H1 (cell line): ENCODE data around the gene HACE1. TPM values are rescaled to one million over a fixed set of nuclear protein-coding genes. Genes with fewer than 3 reads are reported as not detected.

Experiments used
- CTCF ChIA-PET: fragments of 300-600 bp; sonication (Branson Sonifier 250); formaldehyde crosslinking; loops from one replicate; lab custom pipeline; 2021; ENCODE audit not compliant: partially characterized antibody; lab: Charles Lee
- POLR2A ChIA-PET: fragments of 300-600 bp; sonication (Branson Sonifier 250); formaldehyde crosslinking; loops from one replicate; lab custom pipeline; 2021; ENCODE audit warnings: inconsistent platforms; ENCODE audit not compliant: partially characterized antibody; lab: Charles Lee
- DNase-seq, 2 experiments: peaks; one replicate each; pipeline versions ENCODE4 v3.0.0 to v3.0.0-alpha.2; 2010 to 2022; ENCODE audit warnings: low spot score in 2 of 2, low read depth in 1 of 2, mixed read lengths in 1 of 2
- FAIRE-seq: peaks from 2 replicates; lab custom pipeline; 2011; peaks lifted over from hg19 to GRCh38; lab: Jason Lieb, UNC
- H2AFZ ChIP-seq: 2 replicates; pipeline ENCODE4 v1.8.1; 2012; ENCODE audit warnings: low read length, inconsistent platforms
- H2AK5ac ChIP-seq: 2 replicates; pipeline ENCODE4 v1.6.1; 2013; ENCODE audit warnings: low read depth, low read length
- H2BK120ac ChIP-seq: replicated peaks from 2 replicates; pipeline ENCODE3; 2013; ENCODE audit warnings: low read depth, low read length, inconsistent platforms
- H2BK12ac ChIP-seq: 2 replicates; pipeline ENCODE4 v1.6.1; 2013; ENCODE audit warnings: low read depth, low read length
- H2BK15ac ChIP-seq: 2 replicates; pipeline ENCODE4 v1.6.1; 2013; ENCODE audit warnings: low read length
- H2BK20ac ChIP-seq: 2 replicates; pipeline ENCODE4 v1.6.1; 2013; ENCODE audit warnings: low read length
- H2BK5ac ChIP-seq: 2 replicates; pipeline ENCODE4 v1.6.1; 2013; ENCODE audit warnings: low read depth, low read length
- H3K14ac ChIP-seq: 2 replicates; pipeline ENCODE4 v1.6.1; 2013; ENCODE audit warnings: inconsistent platforms; ENCODE audit not compliant: insufficient read length
- H3K18ac ChIP-seq: 2 replicates; pipeline ENCODE4 v1.6.1; 2013; ENCODE audit warnings: low read length; ENCODE audit errors: extremely low read depth
- H3K23ac ChIP-seq: 2 replicates; pipeline ENCODE4 v1.6.1; 2013; ENCODE audit warnings: inconsistent platforms; ENCODE audit not compliant: insufficient read length
- H3K23me2 ChIP-seq: 2 replicates; pipeline ENCODE4 v1.6.1; 2013; ENCODE audit warnings: low read depth, low read length
- H3K27ac ChIP-seq: 2 replicates; pipeline ENCODE4 v1.6.1; 2011; ENCODE audit warnings: low read depth, low read length, inconsistent platforms
- H3K27me3 ChIP-seq, 4 experiments: replicated peaks in 1 of 4; 1 replicate in 1 of 4; 2 replicates in 3 of 4; pipeline versions ENCODE4 v1.6.1 to v1.8.1; 2011 to 2013; ENCODE audit warnings: low read length in 3 of 4, mild to moderate bottlenecking in 3 of 4, inconsistent platforms in 2 of 4, mixed read lengths in 2 of 4, moderate library complexity in 1 of 4; ENCODE audit not compliant: control insufficient read depth in 3 of 4, insufficient read depth in 3 of 4; ENCODE audit errors: extremely low read depth in 1 of 4
- H3K36me3 ChIP-seq, 4 experiments: 2 replicates each; pipeline versions ENCODE4 v1.6.1 to v1.8.1; 2011 to 2013; ENCODE audit warnings: mild to moderate bottlenecking in 4 of 4, low read length in 3 of 4, moderate library complexity in 2 of 4, control low read depth in 1 of 4, inconsistent platforms in 1 of 4; ENCODE audit not compliant: insufficient read depth in 4 of 4, control insufficient read depth in 2 of 4
- H3K4ac ChIP-seq: replicated peaks from 2 replicates; pipeline ENCODE3; 2013; ENCODE audit warnings: low read length, low read depth, mixed read lengths, inconsistent platforms; ENCODE audit not compliant: insufficient read length
- H3K4me1 ChIP-seq, 4 experiments: replicated peaks in 1 of 4; 1 replicate in 1 of 4; 2 replicates in 3 of 4; pipeline versions ENCODE4 v1.6.1 to v1.8.1; 2011 to 2013; ENCODE audit warnings: low read length in 3 of 4, inconsistent platforms in 2 of 4, mixed read lengths in 1 of 4; ENCODE audit not compliant: insufficient read depth in 4 of 4, control insufficient read depth in 3 of 4
- H3K4me2 ChIP-seq, 2 experiments: 2 replicates each; pipeline versions ENCODE4 v1.6.1 to v1.8.1; 2011 to 2013; ENCODE audit warnings: low read depth in 2 of 2, low read length in 2 of 2, control low read depth in 1 of 2, inconsistent platforms in 1 of 2, mild to moderate bottlenecking in 1 of 2; ENCODE audit not compliant: insufficient read depth in 1 of 2
- H3K4me3 ChIP-seq, 4 experiments: fragments of 200-600, 300-600 bp in 1 of 4; sonication (generic), shearing (Covaris generic), sonication (Bioruptor Twin) in 1 of 4; 2 replicates each; pipeline versions ENCODE4 v1.5.1 to v1.8.1; 2011 to 2016; ENCODE audit warnings: low read length in 4 of 4, low read depth in 3 of 4, control low read depth in 2 of 4, inconsistent platforms in 2 of 4, mild to moderate bottlenecking in 2 of 4, mixed read lengths in 1 of 4, moderate library complexity in 1 of 4; ENCODE audit not compliant: insufficient read depth in 2 of 4; ENCODE audit errors: extremely low read depth in 1 of 4
- H3K56ac ChIP-seq: replicated peaks from 2 replicates; pipeline ENCODE3; 2013; ENCODE audit warnings: low read depth, mild to moderate bottlenecking, mixed read lengths, low read length, inconsistent platforms; ENCODE audit not compliant: insufficient read length
- H3K79me1 ChIP-seq: 2 replicates; pipeline ENCODE4 v1.6.1; 2013; ENCODE audit warnings: low read depth, low read length, control low read depth
- H3K79me2 ChIP-seq, 2 experiments: 2 replicates each; pipeline versions ENCODE4 v1.6.1 to v1.8.1; 2012 to 2013; ENCODE audit warnings: low read length in 2 of 2, mild to moderate bottlenecking in 2 of 2, inconsistent platforms in 1 of 2; ENCODE audit not compliant: insufficient read depth in 2 of 2, control insufficient read depth in 1 of 2
- H3K9ac ChIP-seq, 4 experiments: replicated peaks in 1 of 4; 1 replicate in 1 of 4; 2 replicates in 3 of 4; pipeline versions ENCODE4 v1.6.1 to v1.8.1; 2011 to 2013; ENCODE audit warnings: low read depth in 3 of 4, low read length in 3 of 4, control low read depth in 2 of 4, mild to moderate bottlenecking in 2 of 4, moderate library complexity in 2 of 4, inconsistent platforms in 1 of 4; ENCODE audit errors: extremely low read depth in 1 of 4
- H3K9me3 ChIP-seq, 2 experiments: 2 replicates each; pipeline versions ENCODE4 v1.6.1 to v1.8.1; 2012 to 2013; ENCODE audit warnings: mild to moderate bottlenecking in 2 of 2, moderate library complexity in 2 of 2, control low read depth in 1 of 2, inconsistent platforms in 1 of 2, low read depth in 1 of 2, low read length in 1 of 2, mixed read lengths in 1 of 2; ENCODE audit not compliant: insufficient read depth in 2 of 2
- H4K20me1 ChIP-seq, 2 experiments: replicated peaks in 1 of 2; 2 replicates each; pipeline versions ENCODE3 to v1.8.1; 2011 to 2013; ENCODE audit warnings: inconsistent platforms in 2 of 2, low read length in 2 of 2, mild to moderate bottlenecking in 1 of 2; ENCODE audit not compliant: insufficient read depth in 2 of 2, control insufficient read depth in 1 of 2
- H4K5ac ChIP-seq: 2 replicates; pipeline ENCODE4 v1.6.1; 2013; ENCODE audit warnings: low read length, low read depth, mixed read lengths, inconsistent platforms; ENCODE audit not compliant: insufficient read length
- H4K8ac ChIP-seq: 2 replicates; pipeline ENCODE4 v1.8.0; 2013; ENCODE audit warnings: mild to moderate bottlenecking, moderate library complexity, low read length, inconsistent platforms; ENCODE audit not compliant: insufficient read depth; ENCODE audit errors: extremely low read depth
- H4K91ac ChIP-seq: replicated peaks from 2 replicates; pipeline ENCODE3; 2013; ENCODE audit warnings: low read length, mixed read lengths, inconsistent platforms; ENCODE audit not compliant: insufficient read length
- BCL11A ChIP-seq, 2 experiments: IDR thresholded peaks; one replicate each; pipeline ENCODE4 v1.6.1; 2011; ENCODE audit warnings: low read depth in 2 of 2, low read length in 2 of 2, mild to moderate bottlenecking in 2 of 2
- CTBP2 ChIP-seq: IDR thresholded peaks from 2 replicates; pipeline ENCODE4 v1.7.0; 2011; ENCODE audit warnings: borderline replicate concordance, mild to moderate bottlenecking, moderate library complexity, mixed read lengths, low read length; ENCODE audit not compliant: insufficient read depth, insufficient read length
- EP300 ChIP-seq, 2 experiments: IDR thresholded peaks; 1 replicate in 1 of 2; 2 replicates in 1 of 2; pipeline ENCODE4 v1.6.1; 2011 to 2012; ENCODE audit warnings: low read depth in 2 of 2, low read length in 2 of 2, mild to moderate bottlenecking in 2 of 2, borderline replicate concordance in 1 of 2, inconsistent platforms in 1 of 2, moderate library complexity in 1 of 2
- SP4 ChIP-seq: IDR thresholded peaks from 2 replicates; pipeline ENCODE4 v1.6.1; 2012; ENCODE audit warnings: low read length, inconsistent platforms
- SUZ12 ChIP-seq: fragments of 200-600 bp; sonication (generic); IDR thresholded peaks from 2 replicates; pipeline ENCODE4 v1.6.1; 2012; ENCODE audit warnings: mild to moderate bottlenecking, inconsistent platforms, low read length, moderate library complexity, mixed read lengths
- WGBS, 2 experiments: shearing (Covaris generic) in 1 of 2; methylation state at CpG; one replicate each; pipeline versions ENCODE4 v1.1.6 to v1.1.7; 2013 to 2015; ENCODE audit warnings: low lambda C conversion rate in 2 of 2, mixed read lengths in 2 of 2, inconsistent platforms in 1 of 2, low coverage in 1 of 2, missing lambda C conversion rate in 1 of 2; ENCODE audit not compliant: insufficient replicate concordance in 2 of 2, insufficient coverage in 1 of 2, insufficient read length in 1 of 2; ENCODE audit errors: extremely low coverage in 1 of 2, missing lambda C conversion rate in 1 of 2; 5-methylcytosine and 5-hydroxymethylcytosine counted together
- polyA plus RNA-seq, 7 experiments: library from polyadenylated mRNA; depleted of rRNA in 3 of 7; stranded (reverse) in 5 of 7; unstranded in 2 of 7; fragments of >200 nt in 5 of 7; fragments of 200-250 nt in 2 of 7; gene quantifications; 1 replicate in 5 of 7; 2 replicates in 1 of 7; 4 replicates in 1 of 7; pipeline versions ENCODE4 v1.2.1 to v1.2.3, GENCODE V29; 2011 to 2013; ENCODE audit warnings: missing spikeins in 2 of 7, mixed read lengths in 2 of 7
- total RNA-seq: library from RNA; stranded (reverse); fragmentation: NEBNext Ultra II Directional; extraction: Animal tissue kit (Norgen Biotek cat#: 25700); gene quantifications from 2 replicates; pipeline ENCODE4 v1.2.1, GENCODE V29; 2021

The HACE1 gene
- total and polyA plus RNA-seq, 2 of the 8 experiments (the other 6 are each of a cell fraction or from before 2014, with no cell fraction given) = 7.1 to 21.3 TPM

DNA sequence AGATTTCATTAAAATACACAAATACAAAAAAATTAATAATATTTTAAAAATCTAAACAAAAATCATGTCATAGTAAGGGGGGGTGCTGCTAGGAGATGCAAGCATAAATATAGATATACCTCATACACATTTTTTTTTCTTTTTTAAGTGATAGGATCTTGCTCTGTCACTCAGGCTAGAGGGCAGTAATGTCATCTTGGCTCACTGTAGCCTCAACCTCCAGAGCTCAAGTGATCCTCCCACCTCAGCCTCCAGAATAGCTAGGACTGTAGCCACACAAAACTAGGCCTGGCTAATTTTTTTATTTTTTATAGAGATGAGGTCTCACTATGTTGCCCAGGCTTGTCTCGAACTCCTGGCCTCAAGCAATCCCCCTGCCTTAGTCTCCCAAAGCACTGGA lies 90.8 kb downstream of the HACE1 start:
- Histone ChIP-seq H4K8ac (no peak overlapping the region), H3K56ac (no peak overlapping the region), H2AK5ac (no peak overlapping the region), H3K4ac (no peak overlapping the region), H2BK5ac (no peak overlapping the region), H3K23ac (no peak overlapping the region), H3K79me1 (no peaks in the 10 kb centered on the region), H3K9ac (no peak overlapping the region), H3K9me3 (no peaks in the 10 kb centered on the region), H3K23me2 (no peaks in the 10 kb centered on the region; the same call in 1 of the 2 replicates), H3K4me2 (no peak overlapping the region), H3K4me1 (no peaks in the 10 kb centered on the region), H4K91ac (no peak overlapping the region), H2BK15ac (no peak overlapping the region), H3K27ac (no peak overlapping the region), H3K4me3 (no peak overlapping the region), H2BK12ac (no peak overlapping the region), H4K5ac (no peak overlapping the region), H3K27me3 (no peaks in the 10 kb centered on the region), H3K18ac (no peak overlapping the region), H2BK120ac (no peak overlapping the region), H3K36me3 (peaks cover 0 to 11% (median 1%) of the 10 kb centered on the region in 4 experiments; a peak in 4 of 8 replicates), H4K20me1 (no peaks in the 10 kb centered on the region), H3K79me2 (no peaks in the 10 kb centered on the region), H3K14ac (no peak overlapping the region), H2BK20ac (no peak overlapping the region), H2AFZ (no peak overlapping the region)
- 91% methylated on average over 1 of the region's 1 CpG; no CpG with 5 or more reads in 1 of the 2 experiments for WGBS, 2 experiments
- no peak for FAIRE-seq
- ChIA-PET POLR2A (interaction anchor here (1.6 kb wide), 1 partner anchor 14 kb away, joined by 3 read pairs; no protein-coding TSS in a partner anchor), CTCF (interaction anchor here (0.6 to 5.0 kb wide), 7 partner anchors 14 to 795 kb away, joined by 3 to 32 read pairs (median 3); no protein-coding TSS in a partner anchor)
- DNase-seq = no peak
- TF ChIP-seq EP300 (IDR thresholded peaks at IDR 0.05; ENCODE audit: borderline replicate concordance in 1 of 2, low read depth in 2 of 2, low read length in 2 of 2) (no peak), SUZ12 (no peak), BCL11A (IDR thresholded peaks at IDR 0.05; ENCODE audit: low read depth in 2 of 2, low read length in 2 of 2) (no peak), SP4 (no peak), CTBP2 (no peak)
